Activated T-helper 17 cell treated with anti-CD3 and anti-CD28 coated beads, Interleukin-2, amount 50 U/mL, for 72 hours (primary cell): ENCODE measurements around the gene ADARB1. TPM values are rescaled to one million over a fixed set of nuclear protein-coding genes. Genes with fewer than 3 reads are reported as not detected.

Experiments
- ATAC-seq: fragments of 150-1000 bp; cut with Tn5 transposase; replicated peaks from 2 replicates; pipeline ENCODE4 v1.10.0; 2021; ENCODE audit warnings: mild to moderate bottlenecking, moderate library complexity
- H3K27ac Mint-ChIP-seq: one replicate; pipeline ENCODE4 v1.8.0; 2022; ENCODE audit warnings: mixed read lengths
- H3K27me3 Mint-ChIP-seq: one replicate; pipeline ENCODE4 v1.8.0; 2022; ENCODE audit warnings: mixed read lengths
- H3K36me3 Mint-ChIP-seq: one replicate; pipeline ENCODE4 v1.8.0; 2022; ENCODE audit warnings: low read depth, mild to moderate bottlenecking, mixed read lengths
- H3K4me1 Mint-ChIP-seq: one replicate; pipeline ENCODE4 v1.8.0; 2022; ENCODE audit warnings: mixed read lengths
- H3K4me3 Mint-ChIP-seq: one replicate; pipeline ENCODE4 v1.8.0; 2022; ENCODE audit warnings: mild to moderate bottlenecking, mixed read lengths
- H3K9me3 Mint-ChIP-seq: one replicate; pipeline ENCODE4 v1.8.0; 2022; ENCODE audit warnings: mixed read lengths
- total RNA-seq, 2 donors: library from RNA; stranded (reverse); gene quantifications; one replicate each; pipeline ENCODE4 v1.2.3, GENCODE V29; 2022

Gene ADARB1
- total RNA-seq, 2 donors from 2014 or later, result 22.7 to 32.0 TPM

DNA sequence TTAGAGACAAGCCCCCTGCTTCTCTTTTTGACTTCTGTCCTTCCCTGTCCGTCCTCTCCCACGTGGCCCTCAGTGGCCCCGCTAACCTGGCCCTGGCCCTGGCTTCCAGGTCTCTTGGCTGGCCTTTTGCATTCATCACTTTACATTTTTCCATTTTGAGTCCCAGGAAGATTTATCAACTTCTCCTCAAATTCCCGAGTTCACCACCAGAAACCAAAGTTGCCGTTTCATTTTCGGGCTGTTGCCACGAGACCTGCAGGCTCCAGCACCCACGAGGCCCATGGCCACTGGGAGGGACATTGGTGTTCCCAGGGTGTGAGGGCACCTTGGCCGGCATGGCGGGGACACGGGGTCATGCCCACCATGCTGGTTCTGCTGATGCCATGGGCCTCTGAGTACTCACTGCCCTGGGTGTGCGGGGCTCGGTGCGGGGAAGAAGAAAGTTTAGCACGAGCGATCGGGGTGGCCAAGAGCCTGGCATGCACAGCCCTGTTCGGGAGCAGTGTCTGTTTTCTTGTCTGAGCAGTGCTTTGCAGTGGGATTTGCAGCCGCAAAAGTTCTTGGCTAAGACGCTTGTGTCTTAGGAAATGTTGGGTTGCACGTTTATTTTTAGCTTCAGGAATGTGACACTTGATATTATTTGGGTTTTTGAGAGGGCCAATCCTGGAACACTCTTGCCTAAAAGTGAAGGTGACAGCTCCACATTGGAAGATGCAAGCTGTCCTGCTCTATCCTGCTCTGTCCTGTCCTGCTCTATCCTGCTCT is 40.4 kb upstream of the ADARB1 start:
- no peak for ATAC-seq
- no peaks in the 10 kb centered on the region for H3K4me1 Mint-ChIP-seq
- no peak overlapping the region for H3K27ac Mint-ChIP-seq
- H3K4me3 Mint-ChIP-seq, result no peak overlapping the region
- peaks cover 15% of the 10 kb centered on the region for H3K27me3 Mint-ChIP-seq
- H3K36me3 Mint-ChIP-seq, result no peaks in the 10 kb centered on the region
- peaks cover 11% of the 10 kb centered on the region for H3K9me3 Mint-ChIP-seq

DNA sequence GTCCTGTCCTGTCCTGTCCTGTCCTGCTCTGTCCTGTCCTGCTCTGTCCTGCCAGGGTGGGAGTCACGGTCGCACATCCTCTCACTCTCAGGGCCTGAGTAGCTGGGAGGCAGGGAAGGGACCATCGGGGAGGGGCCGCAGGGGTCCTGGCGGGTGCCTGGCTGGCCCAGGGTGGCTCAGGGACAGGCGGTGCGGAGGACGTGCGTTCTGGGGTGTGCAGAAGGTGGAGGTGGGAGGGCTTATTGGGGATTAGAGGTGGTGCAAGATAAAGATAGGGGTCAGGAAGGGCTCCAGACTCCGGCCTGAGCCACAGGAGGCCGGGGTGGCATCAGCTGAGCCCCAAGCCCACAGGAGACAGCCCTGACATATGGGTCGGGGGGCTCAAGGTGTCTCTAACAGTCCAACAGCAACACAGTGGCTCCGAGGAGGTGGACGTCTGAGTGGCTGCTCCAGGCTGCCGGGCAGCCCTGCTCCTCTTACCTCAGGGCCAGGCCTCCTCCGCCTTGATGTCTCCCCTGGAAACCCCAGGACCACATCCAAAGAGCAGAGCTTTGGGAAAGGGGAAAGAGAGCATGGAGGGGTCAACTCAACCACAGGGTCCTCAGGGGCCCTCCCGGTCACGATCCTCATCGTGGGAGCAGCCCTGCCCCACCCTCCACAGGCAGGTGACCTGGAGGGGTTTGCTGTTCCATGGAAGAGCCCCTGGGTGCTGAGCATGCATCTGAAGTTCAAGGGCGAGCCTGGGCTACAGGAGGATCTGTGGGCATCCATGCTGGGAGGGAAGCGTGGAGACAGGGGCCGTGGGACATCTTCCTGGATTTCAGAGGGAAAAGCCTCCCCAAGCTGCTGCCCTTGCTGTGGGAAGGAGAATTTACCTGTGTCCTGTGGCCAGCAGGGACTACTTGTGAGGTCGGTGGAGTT is 39.6 kb upstream of the ADARB1 start:
- Mint-ChIP-seq H3K27ac (no peak overlapping the region), H3K4me1 (no peaks in the 10 kb centered on the region), H3K9me3 (peaks cover 11% of the 10 kb centered on the region), H3K27me3 (peaks cover 15% of the 10 kb centered on the region), H3K36me3 (no peaks in the 10 kb centered on the region), H3K4me3 (no peak overlapping the region)
- no peak for ATAC-seq

DNA sequence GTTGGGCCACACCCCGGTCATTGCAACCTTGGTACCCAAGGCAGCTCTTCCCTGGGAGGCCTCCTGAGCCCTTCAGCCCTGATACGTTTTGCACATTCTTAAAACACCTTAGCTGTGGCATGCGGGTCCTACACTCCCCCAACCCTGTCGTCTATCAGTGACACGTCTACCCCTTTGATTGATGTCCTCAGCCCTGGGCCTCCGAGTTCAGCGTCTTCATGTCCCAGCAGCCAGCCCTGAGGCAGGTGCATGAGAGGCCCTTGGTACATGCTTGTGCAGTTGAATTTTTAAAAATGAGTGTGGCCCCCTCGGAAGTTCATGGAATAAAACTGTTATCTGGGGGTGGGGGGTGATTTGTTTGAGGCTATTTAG is 38.9 kb upstream of the ADARB1 start:
- Mint-ChIP-seq H3K27me3 (peaks cover 15% of the 10 kb centered on the region), H3K4me3 (no peak overlapping the region), H3K36me3 (no peaks in the 10 kb centered on the region), H3K27ac (no peak overlapping the region), H3K4me1 (no peaks in the 10 kb centered on the region), H3K9me3 (peaks cover 11% of the 10 kb centered on the region)
- ATAC-seq, result no peak

DNA sequence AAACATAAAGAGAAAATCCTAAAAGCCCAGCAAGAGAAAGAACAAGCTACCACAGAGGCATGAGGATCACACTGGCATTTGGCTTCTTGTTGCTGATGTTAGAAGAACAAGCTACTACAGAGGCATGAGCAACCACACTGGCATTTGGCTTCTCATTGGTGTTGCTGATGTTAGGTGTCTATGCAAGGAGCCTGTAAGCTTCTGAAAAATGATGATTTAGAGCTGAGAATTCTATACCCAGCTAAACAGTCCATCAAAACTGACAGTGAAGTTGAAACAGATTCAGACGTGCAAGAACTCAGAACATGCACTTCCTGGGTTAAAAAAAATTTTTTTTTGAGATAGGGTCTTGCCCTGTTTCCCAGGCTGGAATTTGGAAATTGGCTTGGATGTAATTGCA is 37.8 kb upstream of the ADARB1 start:
- Mint-ChIP-seq H3K4me3 (no peak overlapping the region), H3K36me3 (no peaks in the 10 kb centered on the region), H3K9me3 (peaks cover 11% of the 10 kb centered on the region), H3K27me3 (peaks cover 12% of the 10 kb centered on the region), H3K27ac (no peak overlapping the region), H3K4me1 (no peaks in the 10 kb centered on the region)
- no peak for ATAC-seq

DNA sequence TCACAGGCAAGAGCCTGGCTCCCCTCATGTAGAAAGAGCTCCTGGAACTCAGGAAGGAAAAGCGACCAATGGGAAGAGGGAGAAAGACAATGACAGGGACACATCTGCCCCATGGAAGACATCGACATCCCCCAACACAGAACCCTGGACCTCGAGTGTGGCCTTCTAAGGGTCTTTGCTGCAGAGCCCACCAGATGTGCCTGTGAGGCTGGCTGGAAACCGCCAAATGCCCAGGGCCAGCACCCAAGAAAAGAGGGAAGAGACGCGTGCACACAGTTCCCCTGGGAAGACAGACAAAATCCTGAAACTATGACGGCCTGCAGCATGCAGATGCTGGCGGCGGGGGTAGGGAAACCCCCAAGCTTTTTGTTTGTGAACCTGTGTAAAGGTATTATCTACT is 36.4 kb upstream of the ADARB1 start:
- no peak overlapping the region for H3K27ac Mint-ChIP-seq
- no peaks in the 10 kb centered on the region for H3K4me1 Mint-ChIP-seq
- peaks cover 11% of the 10 kb centered on the region for H3K9me3 Mint-ChIP-seq
- no peak for ATAC-seq
- H3K27me3 Mint-ChIP-seq, result peaks cover 18% of the 10 kb centered on the region
- no peaks in the 10 kb centered on the region for H3K36me3 Mint-ChIP-seq
- H3K4me3 Mint-ChIP-seq, result no peak overlapping the region

DNA sequence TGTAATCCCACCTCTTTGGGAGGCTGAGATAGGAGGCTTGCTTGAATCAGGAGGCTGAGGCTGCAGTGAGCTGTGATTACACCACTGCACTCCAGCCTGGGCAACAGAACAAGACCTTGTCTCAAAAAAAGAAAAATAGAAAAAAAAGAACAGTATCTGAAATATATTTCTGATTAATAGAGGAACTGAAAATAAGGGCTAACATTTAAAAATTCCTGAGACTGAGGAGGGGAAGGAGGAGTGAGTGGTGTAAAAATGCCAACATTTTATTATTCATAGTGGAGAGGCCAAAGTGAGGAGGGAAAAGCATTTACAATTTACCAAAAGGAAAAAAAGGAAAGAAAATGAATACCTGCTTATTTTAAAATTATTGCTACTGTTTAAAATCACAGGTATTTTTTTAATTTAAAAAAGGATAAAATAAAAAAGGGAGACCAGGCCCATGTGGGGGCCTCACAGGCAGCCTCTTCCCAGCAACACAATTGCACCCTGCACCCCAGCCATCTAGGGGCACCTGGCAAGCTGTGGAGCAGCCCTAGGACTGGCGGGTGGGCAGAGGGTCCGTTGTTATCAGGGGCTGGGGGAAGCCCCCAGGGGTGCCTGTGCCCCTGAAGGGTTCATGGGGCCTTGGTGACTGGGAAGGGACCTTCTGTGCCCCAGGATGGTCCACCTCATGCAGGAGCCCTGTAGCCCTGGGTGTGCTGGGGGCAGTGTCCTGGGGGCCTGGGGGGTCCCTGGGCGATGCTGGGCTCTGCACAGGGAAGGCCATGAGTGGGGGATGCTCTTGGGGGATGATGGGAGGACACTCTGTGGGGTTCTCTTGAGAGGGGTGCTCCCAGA is 34.8 kb upstream of the ADARB1 start:
- Mint-ChIP-seq H3K4me3 (no peak overlapping the region), H3K27ac (no peak overlapping the region), H3K36me3 (no peaks in the 10 kb centered on the region), H3K27me3 (peaks cover 18% of the 10 kb centered on the region), H3K4me1 (no peaks in the 10 kb centered on the region), H3K9me3 (peaks cover 11% of the 10 kb centered on the region)
- no peak for ATAC-seq

DNA sequence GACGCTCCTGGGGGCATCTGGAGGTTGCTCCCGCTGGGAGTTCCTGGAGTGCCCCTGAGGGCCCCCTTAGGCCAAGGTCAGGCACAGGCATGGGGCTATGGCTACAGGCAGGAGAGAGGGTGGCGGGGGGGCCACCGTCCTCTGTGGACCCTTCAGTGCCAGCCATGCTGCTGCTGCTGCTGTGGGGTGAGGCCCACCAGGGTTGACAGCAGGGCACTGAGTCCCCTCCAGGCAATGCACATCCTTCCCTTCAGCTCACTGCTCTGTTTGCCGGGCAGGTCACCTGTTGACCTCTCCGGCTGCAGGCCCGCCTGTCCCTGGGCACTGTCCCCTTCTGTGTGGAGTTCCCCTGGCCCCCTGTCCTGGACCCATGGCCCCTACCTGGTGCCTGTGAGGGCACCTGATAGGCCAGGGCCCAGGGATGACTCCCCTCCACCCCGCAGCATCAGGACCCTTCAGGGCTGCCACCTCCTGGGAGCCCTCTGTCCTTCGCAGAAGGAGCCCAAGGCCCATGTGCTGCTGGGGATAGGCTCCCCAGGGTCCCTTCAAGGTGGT is 34.1 kb upstream of the ADARB1 start:
- peaks cover 23% of the 10 kb centered on the region for H3K27me3 Mint-ChIP-seq
- H3K4me1 Mint-ChIP-seq, result no peaks in the 10 kb centered on the region
- H3K36me3 Mint-ChIP-seq, result no peaks in the 10 kb centered on the region
- H3K4me3 Mint-ChIP-seq, result no peak overlapping the region
- H3K9me3 Mint-ChIP-seq, result peaks cover 11% of the 10 kb centered on the region
- no peak for ATAC-seq
- no peak overlapping the region for H3K27ac Mint-ChIP-seq

DNA sequence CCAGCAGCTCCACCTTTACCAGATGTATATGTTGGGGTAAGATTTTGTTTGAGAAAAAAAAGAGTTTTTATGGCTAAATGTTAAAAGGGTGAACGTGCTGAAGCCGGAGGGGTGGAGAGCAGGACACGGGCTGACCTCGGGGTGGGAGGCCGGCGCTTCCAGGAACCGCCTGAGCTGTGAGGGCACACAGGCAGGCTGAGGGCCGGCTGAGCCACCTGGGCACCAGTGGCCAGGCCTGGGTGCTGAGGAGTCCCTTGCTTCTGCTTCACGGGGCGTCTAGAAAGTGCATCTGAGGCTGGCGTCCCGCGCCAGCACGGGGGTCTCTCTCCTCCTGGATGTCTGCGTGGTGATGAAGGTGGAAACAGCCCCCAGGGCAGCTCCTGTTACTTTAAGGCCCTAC is 33.6 kb upstream of the ADARB1 start:
- H3K36me3 Mint-ChIP-seq, result no peaks in the 10 kb centered on the region
- peaks cover 8% of the 10 kb centered on the region for H3K9me3 Mint-ChIP-seq
- no peak overlapping the region for H3K4me3 Mint-ChIP-seq
- H3K27ac Mint-ChIP-seq, result no peak overlapping the region
- H3K27me3 Mint-ChIP-seq, result peaks cover 21% of the 10 kb centered on the region
- no peak for ATAC-seq
- no peaks in the 10 kb centered on the region for H3K4me1 Mint-ChIP-seq

DNA sequence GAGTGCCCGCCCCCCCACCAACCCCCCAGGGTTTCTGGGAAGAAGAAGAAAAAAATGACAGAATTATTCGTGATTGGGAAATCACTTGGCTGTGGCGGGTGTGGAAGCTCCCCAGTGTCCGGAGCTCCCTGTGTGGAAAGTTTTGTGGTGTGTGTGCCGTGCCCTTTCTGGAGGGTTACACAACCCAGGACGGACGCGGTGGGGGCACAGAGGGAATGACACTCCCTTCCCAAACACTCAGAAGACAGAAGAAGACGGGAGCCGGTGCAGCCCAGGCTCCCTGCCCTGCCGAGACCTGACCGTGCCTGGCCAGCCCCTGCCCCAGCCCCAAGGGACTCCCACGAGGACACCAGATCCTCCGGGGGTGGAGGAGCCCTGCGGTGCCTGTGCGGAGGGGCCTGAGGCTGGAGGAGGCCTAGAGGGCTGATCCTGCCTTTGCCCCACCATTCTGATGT is 33.0 kb upstream of the ADARB1 start:
- H3K4me3 Mint-ChIP-seq, result no peak overlapping the region
- H3K4me1 Mint-ChIP-seq, result no peaks in the 10 kb centered on the region
- H3K36me3 Mint-ChIP-seq, result no peaks in the 10 kb centered on the region
- H3K9me3 Mint-ChIP-seq, result peaks cover 5% of the 10 kb centered on the region
- no peak for ATAC-seq
- H3K27me3 Mint-ChIP-seq, result peaks cover 18% of the 10 kb centered on the region
- no peak overlapping the region for H3K27ac Mint-ChIP-seq

DNA sequence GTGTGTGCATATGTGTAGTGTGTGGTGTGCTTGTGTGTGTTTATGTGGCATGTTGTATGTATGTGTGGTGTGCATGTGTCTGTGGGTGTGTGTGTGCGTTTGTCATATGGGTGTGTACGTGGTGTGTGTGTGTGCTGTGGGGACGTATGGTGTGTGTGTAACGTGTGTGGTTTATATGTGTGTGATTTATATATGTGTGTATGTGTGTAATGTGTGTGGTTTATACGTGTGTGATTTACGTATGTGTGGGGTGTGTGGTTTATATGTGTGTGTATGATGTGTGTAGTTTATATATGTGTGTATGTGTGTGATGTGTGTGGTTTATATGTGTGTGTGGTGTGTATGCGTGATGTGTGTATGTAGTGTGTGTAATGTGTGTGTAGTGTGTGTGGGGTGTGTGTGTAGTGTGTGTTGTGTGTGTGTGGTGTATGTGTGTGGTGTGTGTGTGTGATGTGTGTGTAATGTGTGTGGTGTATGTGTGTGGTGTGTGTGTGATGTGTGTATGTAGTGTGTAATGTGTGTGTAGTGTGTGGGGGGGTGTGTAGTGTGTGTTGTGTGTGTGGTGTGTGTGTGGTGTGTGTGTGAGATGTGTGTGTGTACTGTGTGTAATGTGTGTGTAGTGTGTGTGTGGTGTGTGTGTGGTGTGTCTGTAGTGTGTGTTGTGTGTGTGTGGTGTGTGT is 32.3 kb upstream of the ADARB1 start:
- Mint-ChIP-seq H3K9me3 (peaks cover 3% of the 10 kb centered on the region), H3K27me3 (peaks cover 17% of the 10 kb centered on the region), H3K4me3 (no peak overlapping the region), H3K36me3 (no peaks in the 10 kb centered on the region), H3K27ac (no peak overlapping the region), H3K4me1 (no peaks in the 10 kb centered on the region)
- no peak for ATAC-seq

DNA sequence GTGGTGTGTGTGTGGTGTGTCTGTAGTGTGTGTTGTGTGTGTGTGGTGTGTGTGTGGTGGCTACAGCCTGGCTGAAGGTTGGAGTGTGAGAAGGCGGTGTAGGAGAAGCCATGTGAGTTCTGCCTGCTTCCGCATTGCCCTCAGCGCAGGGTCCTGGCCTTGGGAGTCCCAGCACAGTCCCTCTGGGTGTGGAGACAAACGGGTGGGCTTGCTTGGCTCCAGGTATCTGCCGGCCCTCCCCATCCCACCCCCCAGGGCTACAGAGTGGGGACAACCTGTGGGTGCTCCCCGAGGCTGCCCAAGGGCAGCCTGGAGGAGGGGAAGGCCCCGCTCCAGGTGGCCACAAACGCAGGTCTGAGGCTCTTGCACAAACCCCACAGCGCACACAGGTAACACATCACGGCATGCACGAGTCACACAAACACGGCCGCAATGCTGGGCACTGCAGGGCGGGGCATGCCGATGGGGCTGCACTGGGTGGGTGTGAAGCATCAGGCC is 31.7 kb upstream of the ADARB1 start:
- peaks cover 19% of the 10 kb centered on the region for H3K27me3 Mint-ChIP-seq
- H3K36me3 Mint-ChIP-seq, result no peaks in the 10 kb centered on the region
- no peak for ATAC-seq
- no peaks in the 10 kb centered on the region for H3K4me1 Mint-ChIP-seq
- no peak overlapping the region for H3K27ac Mint-ChIP-seq
- H3K9me3 Mint-ChIP-seq, result peaks cover 7% of the 10 kb centered on the region
- H3K4me3 Mint-ChIP-seq, result no peak overlapping the region

DNA sequence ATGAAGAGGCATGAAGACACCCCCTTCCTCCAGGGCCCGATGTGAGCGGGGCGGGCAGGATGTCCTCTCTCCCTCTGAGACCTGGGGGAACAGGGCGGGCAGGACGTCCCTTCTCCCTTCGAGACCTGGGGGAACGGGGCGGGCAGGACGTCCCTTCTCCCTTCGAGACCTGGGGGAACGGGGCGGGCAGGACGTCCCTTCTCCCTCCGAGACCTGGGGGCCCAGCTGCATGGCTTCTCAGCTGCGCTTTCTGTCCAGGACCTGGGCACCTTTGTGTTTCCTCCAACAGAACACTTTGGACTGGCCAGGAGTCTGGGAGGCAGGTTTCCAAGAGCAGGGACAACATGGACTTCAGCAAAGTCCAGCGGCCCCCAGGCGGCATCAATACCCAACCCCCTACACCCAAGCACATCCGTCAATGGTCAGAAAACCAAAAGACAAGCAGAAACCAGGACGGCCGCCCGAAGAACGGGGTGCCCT is 30.8 kb upstream of the ADARB1 start:
- Mint-ChIP-seq H3K36me3 (no peaks in the 10 kb centered on the region), H3K27ac (no peak overlapping the region), H3K4me3 (no peak overlapping the region), H3K9me3 (peaks cover 10% of the 10 kb centered on the region), H3K27me3 (peaks cover 19% of the 10 kb centered on the region), H3K4me1 (no peaks in the 10 kb centered on the region)
- ATAC-seq, result no peak

DNA sequence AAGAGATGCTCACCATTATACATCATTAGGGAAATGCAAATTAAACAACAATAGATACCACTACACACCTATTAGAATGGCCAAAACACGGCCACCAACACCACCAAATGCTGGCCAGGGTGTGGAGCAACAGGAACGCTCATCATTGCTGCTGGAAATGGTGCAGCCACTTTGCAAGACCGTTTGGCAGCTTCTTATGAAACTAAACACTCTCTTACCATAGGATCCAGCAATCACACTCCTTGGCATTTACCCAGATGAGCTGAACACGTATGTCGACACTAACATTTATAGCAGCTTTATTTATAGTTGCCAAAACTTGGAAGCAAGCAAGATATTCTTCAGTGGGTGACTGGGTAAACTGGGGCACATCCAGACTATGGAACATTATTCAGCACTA is 28.9 kb upstream of the ADARB1 start:
- Mint-ChIP-seq H3K36me3 (no peaks in the 10 kb centered on the region), H3K9me3 (peaks cover 10% of the 10 kb centered on the region), H3K4me1 (no peaks in the 10 kb centered on the region), H3K27ac (no peak overlapping the region), H3K4me3 (no peak overlapping the region), H3K27me3 (peaks cover 19% of the 10 kb centered on the region)
- ATAC-seq, result no peak
